HUES48 (cell line): ENCODE data around the gene CCNB1.
"Not testable (repeated sequence)": the region's sequence is repeated elsewhere in the genome, so short reads cannot be mapped to it uniquely, and the experiment has no call there.

ENCODE experiments used
- H3K27ac ChIP-seq: one replicate; pipeline ENCODE4 v1.7.0; 2013; ENCODE audit warnings: low read depth, low read length, inconsistent platforms
- H3K27me3 ChIP-seq: 2 replicates; pipeline ENCODE4 v1.6.1; 2013; ENCODE audit warnings: mild to moderate bottlenecking, low read length; ENCODE audit not compliant: control insufficient read depth, insufficient read depth
- H3K36me3 ChIP-seq: 2 replicates; pipeline ENCODE4 v1.6.1; 2013; ENCODE audit warnings: low read length; ENCODE audit not compliant: control insufficient read depth, insufficient read depth
- H3K4me1 ChIP-seq: 2 replicates; pipeline ENCODE4 v1.6.1; 2013; ENCODE audit warnings: mild to moderate bottlenecking, low read length; ENCODE audit not compliant: control insufficient read depth, insufficient read depth
- H3K4me3 ChIP-seq: 2 replicates; pipeline ENCODE4 v1.5.1; 2013; ENCODE audit warnings: mild to moderate bottlenecking, low read depth, low read length
- H3K9ac ChIP-seq: 2 replicates; pipeline ENCODE4 v1.6.1; 2013; ENCODE audit warnings: mild to moderate bottlenecking, low read depth, low read length, moderate library complexity
- H3K9me3 ChIP-seq: 2 replicates; pipeline ENCODE4 v1.6.1; 2013; ENCODE audit warnings: low read length; ENCODE audit not compliant: control insufficient read depth, insufficient read depth

Gene CCNB1

GRCh38 chr5:69213513-69214215 lies 46.7 kb downstream of the CCNB1 start:
- Histone ChIP-seq H3K27ac (no peak overlapping the region), H3K36me3 (peaks cover 37% of the 10 kb centered on the region), H3K4me3 (no peak overlapping the region), H3K9me3 (no peaks in the 10 kb centered on the region), H3K4me1 (0 out of 2 replicates have a peak, but pooled peaks cover under 1% of the 10 kb centered on the region), H3K27me3 (no peaks in the 10 kb centered on the region), H3K9ac (no peak overlapping the region)

- H3K9me3 ChIP-seq = no peaks in the 10 kb centered on the region; the same call in 1 of the 2 replicates
- no peaks in the 10 kb centered on the region for H3K27me3 ChIP-seq
- H3K4me1 ChIP-seq = 0 out of 2 replicates have a peak, but pooled peaks cover 5% of the 10 kb centered on the region
- peak overlapping the region; percentile 97 for H3K27ac ChIP-seq
- H3K9ac ChIP-seq = peak overlapping the region; percentile 39
- peak overlapping the region; percentile 99 for H3K4me3 ChIP-seq
- H3K36me3 ChIP-seq = peaks cover 4% of the 10 kb centered on the region
These were observed 50.2 kb downstream of the CCNB1 start for GRCh38 chr5:69217151-69217511.

DNA sequence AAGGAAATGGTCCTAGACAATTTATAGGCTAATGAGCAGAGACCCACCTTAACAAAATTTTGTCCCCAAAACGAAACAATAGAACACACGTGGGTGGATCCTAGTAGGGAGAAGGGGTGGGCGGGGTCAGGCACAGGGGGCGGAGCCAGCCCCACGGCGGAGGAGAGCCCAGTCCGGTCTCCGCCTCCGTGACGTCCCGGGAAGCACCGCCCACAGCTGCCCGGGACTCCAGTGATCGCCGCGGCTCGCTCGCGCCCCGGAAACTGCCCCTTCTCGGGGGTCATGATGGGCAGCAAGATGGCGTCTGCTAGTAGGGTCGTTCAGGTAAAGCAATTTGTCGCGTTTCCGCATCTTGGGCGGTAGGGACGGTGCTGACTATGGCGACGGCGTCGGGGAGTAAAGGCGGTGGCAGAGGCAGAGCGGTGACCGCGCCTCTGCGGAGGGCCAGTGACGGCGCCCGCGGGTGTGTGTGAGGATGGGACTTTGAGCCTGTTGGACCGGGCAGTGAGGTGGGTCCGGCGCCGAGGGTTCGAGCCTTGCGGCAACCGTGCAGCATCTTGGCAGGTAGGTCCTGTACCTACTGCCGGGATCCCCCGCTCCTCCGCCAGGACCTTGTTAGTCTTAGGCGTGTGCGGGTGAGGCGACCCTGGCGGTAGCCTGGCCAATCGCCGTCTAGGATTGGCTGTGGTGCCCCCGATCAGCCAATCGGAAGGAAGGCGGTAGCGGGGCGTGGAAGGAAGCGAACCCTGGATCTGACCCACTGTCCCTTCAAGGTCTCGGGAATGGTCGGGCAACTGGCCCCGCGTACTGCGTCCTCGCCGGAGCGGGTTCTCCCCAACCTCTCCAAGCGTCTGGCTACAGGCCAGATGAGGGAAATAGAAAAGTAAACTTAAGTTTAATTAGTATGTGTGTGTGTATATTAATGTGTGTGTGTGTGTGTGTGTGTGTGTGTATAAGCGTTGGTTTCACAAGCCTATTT lies 50.9 kb downstream of the CCNB1 start:
- Histone ChIP-seq H3K27me3 (no peaks in the 10 kb centered on the region), H3K4me3 (peak overlapping the region; percentile 99), H3K9me3 (no peaks in the 10 kb centered on the region; the same call in 1 of the 2 replicates), H3K36me3 (peaks cover 1% of the 10 kb centered on the region), H3K9ac (peak overlapping the region; percentile 95), H3K27ac (peak overlapping the region; percentile 97), H3K4me1 (0 out of 2 replicates have a peak, but pooled peaks cover 5% of the 10 kb centered on the region)

DNA sequence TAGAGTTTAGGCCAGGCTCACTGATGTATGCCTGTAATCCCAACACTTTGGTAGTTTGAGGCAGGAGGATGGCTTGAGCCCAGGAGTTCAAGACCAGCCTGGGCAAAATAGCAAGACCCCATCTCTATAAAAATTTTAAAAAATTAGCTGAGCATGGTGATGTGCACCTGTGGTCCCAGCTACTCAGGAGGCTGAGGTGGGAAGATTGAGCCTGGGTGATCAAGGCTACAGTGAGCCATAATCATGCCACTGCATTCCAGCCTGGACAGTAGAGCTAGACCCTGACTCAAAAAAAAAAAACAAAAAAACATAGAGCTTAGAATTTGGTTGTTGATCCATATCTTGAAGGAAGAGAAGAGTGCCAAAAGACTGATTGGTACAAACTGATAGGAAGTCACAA lies 53.0 kb downstream of the CCNB1 start:
- Histone ChIP-seq H3K4me1 (0 out of 2 replicates have a peak, but pooled peaks cover 5% of the 10 kb centered on the region), H3K36me3 (no peaks in the 10 kb centered on the region; the same call in 1 of the 2 replicates), H3K9me3 (no peaks in the 10 kb centered on the region; the same call in 1 of the 2 replicates), H3K9ac (no peak overlapping the region), H3K27me3 (no peaks in the 10 kb centered on the region), H3K4me3 (no peak overlapping the region), H3K27ac (no peak overlapping the region)

DNA sequence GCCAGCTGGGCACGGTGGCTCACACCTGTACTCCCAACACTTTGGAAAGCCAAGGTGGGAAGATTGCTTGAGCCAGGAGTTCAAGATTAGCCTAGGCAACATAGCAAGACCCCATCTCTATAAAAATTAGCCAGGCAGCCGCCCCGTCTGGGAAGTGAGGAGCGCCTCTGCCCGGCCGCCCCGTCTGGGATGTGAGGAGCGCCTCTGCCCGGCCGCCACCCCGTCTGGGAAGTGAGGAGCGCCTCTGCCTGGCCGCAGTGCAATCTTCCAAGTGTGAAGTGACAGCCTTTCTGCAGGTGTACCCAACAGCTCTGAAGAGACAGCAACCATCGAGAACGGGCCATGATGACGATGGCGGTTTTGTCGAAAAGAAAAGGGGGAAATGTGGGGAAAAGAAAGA lies 53.4 kb downstream of the CCNB1 start:
- H3K4me1 ChIP-seq, H3K36me3 ChIP-seq, H3K27ac ChIP-seq, H3K4me3 ChIP-seq, H3K9me3 ChIP-seq, H3K9ac ChIP-seq, H3K27me3 ChIP-seq: not testable (repeated sequence)

DNA sequence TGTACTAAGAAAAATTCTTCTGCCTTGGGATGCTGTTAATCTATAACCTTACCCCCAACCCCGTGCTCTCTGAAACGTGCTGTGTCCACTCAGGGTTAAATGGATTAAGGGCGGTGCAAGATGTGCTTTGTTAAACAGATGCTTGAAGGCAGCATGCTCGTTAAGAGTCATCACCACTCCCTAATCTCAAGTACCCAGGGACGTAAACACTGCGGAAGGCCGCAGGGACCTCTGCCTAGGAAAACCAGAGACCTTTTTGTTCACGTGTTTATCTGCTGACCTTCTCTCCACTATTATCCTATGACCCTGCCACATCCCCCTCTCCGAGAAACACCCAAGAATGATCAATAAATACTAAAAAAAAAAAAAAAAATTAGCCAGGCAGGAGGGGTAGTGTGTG lies 53.9 kb downstream of the CCNB1 start:
- H3K9ac ChIP-seq, H3K4me3 ChIP-seq, H3K9me3 ChIP-seq, H3K27ac ChIP-seq, H3K27me3 ChIP-seq, H3K36me3 ChIP-seq, H3K4me1 ChIP-seq: not testable (repeated sequence)

DNA sequence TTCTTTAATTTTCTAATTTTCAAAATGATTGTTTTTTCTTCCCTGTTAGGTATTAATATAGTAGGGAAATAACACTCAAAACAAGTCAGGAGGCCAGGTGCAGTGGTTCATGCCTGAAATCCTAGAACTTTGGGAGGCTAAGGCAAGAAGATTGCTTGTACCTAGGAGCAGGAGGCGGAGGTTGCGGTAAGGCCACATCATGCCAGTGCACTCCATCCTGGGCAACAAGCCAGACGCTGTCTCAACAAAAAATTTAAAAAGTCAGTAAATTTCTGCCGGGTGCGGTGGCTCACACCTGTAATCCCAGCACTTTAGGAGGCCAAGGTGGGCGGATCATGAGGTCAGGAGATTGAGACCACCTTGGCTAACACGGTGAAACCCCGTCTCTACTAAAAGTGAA lies 57.6 kb downstream of the CCNB1 start:
- Histone ChIP-seq H3K9ac (no peak overlapping the region), H3K4me3 (no peak overlapping the region), H3K27ac (no peak overlapping the region), H3K9me3 (no peaks in the 10 kb centered on the region; the same call in 1 of the 2 replicates), H3K4me1 (no peaks in the 10 kb centered on the region), H3K27me3 (no peaks in the 10 kb centered on the region), H3K36me3 (peaks cover 28% of the 10 kb centered on the region)

DNA sequence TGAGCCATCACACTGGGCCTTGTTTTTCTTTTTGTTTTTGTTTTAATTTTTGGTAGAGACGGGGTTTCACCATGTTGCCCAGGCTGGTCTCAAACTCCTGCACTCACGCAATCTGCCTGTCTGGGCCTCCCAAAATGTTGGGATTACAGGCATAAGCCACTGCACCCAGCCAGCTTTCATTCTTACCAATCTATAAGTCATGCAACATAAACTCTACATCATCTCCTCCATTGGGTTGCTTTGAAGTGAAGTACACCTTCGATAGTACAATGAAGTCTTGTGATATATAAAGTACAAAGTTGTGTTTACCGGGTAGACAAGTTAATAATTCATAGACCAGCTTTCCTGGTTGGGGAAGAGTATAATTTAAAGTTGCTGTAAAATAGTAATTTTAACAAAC lies 58.9 kb downstream of the CCNB1 start:
- Histone ChIP-seq H3K9ac (no peak overlapping the region), H3K36me3 (peaks cover 37% of the 10 kb centered on the region), H3K27ac (no peak overlapping the region), H3K9me3 (no peaks in the 10 kb centered on the region), H3K4me1 (no peaks in the 10 kb centered on the region), H3K4me3 (no peak overlapping the region), H3K27me3 (no peaks in the 10 kb centered on the region)
